Lung (tissue), 12 donors: ENCODE results near the gene TUBB3. TPM values are rescaled to one million over a fixed set of nuclear protein-coding genes. Genes with fewer than 3 reads are reported as not detected.

ENCODE experiments used
- ATAC-seq: fragments of 200-7000 bp; cut with Tn5 transposase; one replicate; pipeline ENCODE4 v1.9.1; 2020; ENCODE audit warnings: moderate number of reproducible peaks; ENCODE audit not compliant: insufficient read depth, low FRiP score
- DNase-seq, 3 donors: peaks; one replicate each; pipeline ENCODE4 v3.0.0-alpha.2; 2013 to 2017
- H3K27ac ChIP-seq, 2 donors: one replicate each; pipeline ENCODE4 v1.5.1; 2013; ENCODE audit warnings: mild to moderate bottlenecking in 2 of 2, moderate library complexity in 2 of 2, control low read depth in 1 of 2, inconsistent platforms in 1 of 2, low read depth in 1 of 2, low read length in 1 of 2
- H3K27me3 ChIP-seq, 3 donors: one replicate each; pipeline ENCODE4 v1.5.1; 2013; ENCODE audit warnings: low read length in 2 of 3; ENCODE audit not compliant: control insufficient read depth in 3 of 3, insufficient read depth in 3 of 3
- H3K36me3 ChIP-seq, 4 donors: one replicate each; pipeline ENCODE4 v1.5.1; 2013; ENCODE audit warnings: low read length in 4 of 4, mild to moderate bottlenecking in 1 of 4, moderate library complexity in 1 of 4; ENCODE audit not compliant: control insufficient read depth in 4 of 4, insufficient read depth in 4 of 4
- H3K4me1 ChIP-seq, 5 donors: one replicate each; pipeline ENCODE4 v1.5.1; 2013; ENCODE audit warnings: low read length in 5 of 5, mild to moderate bottlenecking in 2 of 5, moderate library complexity in 1 of 5; ENCODE audit not compliant: control insufficient read depth in 5 of 5, insufficient read depth in 5 of 5
- H3K4me3 ChIP-seq: one replicate; pipeline ENCODE4 v1.5.1; 2013; ENCODE audit warnings: mild to moderate bottlenecking, control low read depth, moderate library complexity
- H3K9ac ChIP-seq, 2 donors: one replicate each; pipeline ENCODE4 v1.5.1; 2013; ENCODE audit warnings: low read length in 2 of 2, control low read depth in 1 of 2; ENCODE audit not compliant: insufficient read depth in 1 of 2
- H3K9me3 ChIP-seq, 4 donors: one replicate each; pipeline ENCODE4 v1.5.1; 2013; ENCODE audit warnings: low read length in 3 of 4, mild to moderate bottlenecking in 1 of 4, moderate library complexity in 1 of 4; ENCODE audit not compliant: control insufficient read depth in 4 of 4, insufficient read depth in 3 of 4
- WGBS, 2 donors: extraction: QIAGEN DNeasy Blood & Tissue Kit; methylation state at CpG; one replicate each; pipeline ENCODE4 v1.1.7; 2013; 5-methylcytosine and 5-hydroxymethylcytosine counted together
- polyA plus RNA-seq, 2 donors: library from polyadenylated mRNA; stranded (reverse); fragments of 200-250 nt; gene quantifications; one replicate each; pipeline ENCODE4 v1.2.1, GENCODE V29; 2013
- total RNA-seq, 2 donors: library from RNA; depleted of rRNA in 1 of 2; stranded (reverse); fragments of >200 nt in 1 of 2; gene quantifications; one replicate each; pipeline ENCODE4 v1.2.1, GENCODE V29; 2014 to 2021
- TF ChIP-seq, protein P1 (sequence below): IDR thresholded peaks from 2 replicates; pipeline ENCODE4 v1.5.1; 2012; ENCODE audit warnings: mild to moderate bottlenecking; ENCODE audit errors: control extremely low read depth, extremely low read depth
- donor health status: control.
- donor health status: control.
- donor health status: Bipolar disorder and iron deficiency.
- donor health status: healthy.
- donor health status: DM: yes; HTN: yes; CAD: no.

The TUBB3 gene
- total and polyA plus RNA-seq, 4 donors, result 1.3 to 15.6 (median 8.9) TPM

GRCh38 chr16:89880477-89881367, 42.4 kb upstream of the TUBB3 start:
- H3K9me3 ChIP-seq, result no peaks in the 10 kb centered on the region
- no peak overlapping the region for H3K27ac ChIP-seq
- ATAC-seq, result no peak
- H3K27me3 ChIP-seq, result no peaks in the 10 kb centered on the region
- peaks cover 4 to 52% (median 41%) of the 10 kb centered on the region in 4 donors for H3K36me3 ChIP-seq
- H3K9ac ChIP-seq, result no peak overlapping the region
- no peak for DNase-seq
- H3K4me1 ChIP-seq, result peaks cover 0 to 2% (median 0%) of the 10 kb centered on the region in 5 donors
- WGBS, 2 donors, result 88 to 91% methylated on average over 18 of the region's 18 CpGs
- H3K4me3 ChIP-seq, result no peak overlapping the region
- TF ChIP-seq, protein P1, sequence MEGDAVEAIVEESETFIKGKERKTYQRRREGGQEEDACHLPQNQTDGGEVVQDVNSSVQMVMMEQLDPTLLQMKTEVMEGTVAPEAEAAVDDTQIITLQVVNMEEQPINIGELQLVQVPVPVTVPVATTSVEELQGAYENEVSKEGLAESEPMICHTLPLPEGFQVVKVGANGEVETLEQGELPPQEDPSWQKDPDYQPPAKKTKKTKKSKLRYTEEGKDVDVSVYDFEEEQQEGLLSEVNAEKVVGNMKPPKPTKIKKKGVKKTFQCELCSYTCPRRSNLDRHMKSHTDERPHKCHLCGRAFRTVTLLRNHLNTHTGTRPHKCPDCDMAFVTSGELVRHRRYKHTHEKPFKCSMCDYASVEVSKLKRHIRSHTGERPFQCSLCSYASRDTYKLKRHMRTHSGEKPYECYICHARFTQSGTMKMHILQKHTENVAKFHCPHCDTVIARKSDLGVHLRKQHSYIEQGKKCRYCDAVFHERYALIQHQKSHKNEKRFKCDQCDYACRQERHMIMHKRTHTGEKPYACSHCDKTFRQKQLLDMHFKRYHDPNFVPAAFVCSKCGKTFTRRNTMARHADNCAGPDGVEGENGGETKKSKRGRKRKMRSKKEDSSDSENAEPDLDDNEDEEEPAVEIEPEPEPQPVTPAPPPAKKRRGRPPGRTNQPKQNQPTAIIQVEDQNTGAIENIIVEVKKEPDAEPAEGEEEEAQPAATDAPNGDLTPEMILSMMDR, result no peak

- 94 to 96% methylated on average over 6 of the region's 6 CpGs for WGBS, 2 donors
- H3K27me3 ChIP-seq, result no peaks in the 10 kb centered on the region
Measured at GRCh38 chr16:89881368-89881730, 41.8 kb upstream of the TUBB3 start.

DNA sequence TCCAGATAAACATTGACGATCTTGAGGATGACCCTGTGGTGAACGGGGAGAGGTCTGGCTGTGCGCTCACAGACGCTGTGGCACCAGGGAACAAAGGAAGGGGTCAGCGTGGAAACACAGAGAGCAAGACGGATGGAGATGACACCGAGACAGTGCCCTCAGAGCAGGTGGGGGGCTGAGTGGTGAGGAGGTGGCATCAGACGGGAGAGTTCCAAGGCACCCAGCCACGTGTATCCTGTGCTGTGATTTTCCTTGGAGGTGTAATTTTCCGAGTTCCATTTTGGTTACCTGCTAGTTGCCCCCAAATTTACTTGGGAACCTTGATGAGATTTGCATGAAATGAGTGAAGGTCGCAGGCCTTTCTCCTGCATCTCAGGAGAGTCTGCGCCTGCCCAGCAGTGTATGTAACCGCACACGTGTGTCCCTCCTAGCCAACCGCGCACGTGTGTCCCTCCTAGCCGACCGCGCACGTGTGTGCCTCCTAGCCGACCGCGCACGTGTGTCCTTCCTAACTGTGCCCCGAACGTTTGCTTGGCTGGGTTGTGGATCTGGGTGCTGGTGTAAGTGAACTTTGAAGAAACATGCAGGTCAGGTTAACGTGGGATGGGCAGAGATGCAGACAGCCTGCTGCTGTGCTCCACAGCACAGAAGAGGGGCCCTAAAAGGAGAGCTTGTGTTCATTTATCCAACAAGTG, 39.6 kb upstream of the TUBB3 start:
- H3K27ac ChIP-seq, result no peak overlapping the region
- no peaks in the 10 kb centered on the region for H3K9me3 ChIP-seq
- no peak overlapping the region for H3K4me3 ChIP-seq
- 92 to 94% methylated on average over 28 of the region's 28 CpGs for WGBS, 2 donors
- TF ChIP-seq, protein P1, result no peak
- H3K4me1 ChIP-seq, result peaks cover 0 to 2% (median 0%) of the 10 kb centered on the region in 5 donors
- peaks cover 20 to 63% (median 43%) of the 10 kb centered on the region in 4 donors for H3K36me3 ChIP-seq
- H3K27me3 ChIP-seq, result no peaks in the 10 kb centered on the region
- no peak overlapping the region for H3K9ac ChIP-seq
- ATAC-seq, result no peak
- no peak for DNase-seq

More at GRCh38 chr16:89881368-89881730, 41.8 kb upstream of the TUBB3 start:
- Histone ChIP-seq H3K9ac (no peak overlapping the region), H3K4me3 (no peak overlapping the region), H3K9me3 (no peaks in the 10 kb centered on the region), H3K4me1 (peaks cover 0 to 2% (median 0%) of the 10 kb centered on the region in 5 donors), H3K36me3 (peaks cover 10 to 54% (median 39%) of the 10 kb centered on the region in 4 donors), H3K27ac (no peak overlapping the region)
- ATAC-seq (no peak), DNase-seq (no peak)
- TF ChIP-seq, protein P1, result no peak
